Immature natural killer cell (primary cell): ENCODE data around the gene FNDC3A. TPM values are rescaled to one million over a fixed set of nuclear protein-coding genes. Genes with fewer than 3 reads are reported as not detected.
A peak's percentile ranks its signal among the peaks of the same experiment; 100 is the strongest.
"Not testable (repeated sequence)": the region's sequence is repeated elsewhere in the genome, so short reads cannot be mapped to it uniquely, and the experiment has no call there.

Experiments
- DNase-seq, 3 donors: peaks; one replicate each; pipeline ENCODE4 v3.0.0; 2022; ENCODE audit warnings: mixed read lengths in 1 of 3
- H3K27ac Mint-ChIP-seq, 6 donors: one replicate each; pipeline ENCODE4 v1.8.0; 2020; ENCODE audit warnings: mixed read lengths in 6 of 6, mild to moderate bottlenecking in 5 of 6, inconsistent platforms in 4 of 6, moderate library complexity in 3 of 6
- H3K27me3 Mint-ChIP-seq, 3 donors: one replicate each; pipeline ENCODE4 v1.8.0; 2020 to 2021; ENCODE audit warnings: low read depth in 3 of 3, mild to moderate bottlenecking in 3 of 3, mixed read lengths in 3 of 3, moderate library complexity in 3 of 3, inconsistent platforms in 1 of 3
- H3K36me3 Mint-ChIP-seq, 3 donors: one replicate each; pipeline ENCODE4 v1.8.0; 2020; ENCODE audit warnings: mixed read lengths in 3 of 3, inconsistent platforms in 2 of 3, mild to moderate bottlenecking in 2 of 3
- H3K4me1 Mint-ChIP-seq, 2 donors: one replicate each; pipeline ENCODE4 v1.8.0; 2020; ENCODE audit warnings: inconsistent platforms in 2 of 2, mild to moderate bottlenecking in 2 of 2, mixed read lengths in 2 of 2, moderate library complexity in 1 of 2
- H3K4me3 Mint-ChIP-seq, 5 donors: one replicate each; pipeline ENCODE4 v1.8.0; 2020; ENCODE audit warnings: mild to moderate bottlenecking in 5 of 5, mixed read lengths in 5 of 5, inconsistent platforms in 3 of 5, moderate library complexity in 3 of 5
- H3K9me3 Mint-ChIP-seq, 6 donors: one replicate each; pipeline ENCODE4 v1.8.0; 2020; ENCODE audit warnings: mild to moderate bottlenecking in 6 of 6, mixed read lengths in 6 of 6, inconsistent platforms in 4 of 6, moderate library complexity in 3 of 6
- polyA plus RNA-seq, 3 donors: library from polyadenylated mRNA; unstranded; fragments of 300-500 nt; fragmentation: Illumina TruSeq; gene quantifications; one replicate each; pipeline ENCODE4 v1.2.3, GENCODE V29; 2021

Gene FNDC3A
- polyA plus RNA-seq, 3 donors from 2014 or later = 3.5 to 8.1 (median 5.1) TPM

GRCh38 chr13:49061388-49061752 lies 85.7 kb downstream of the FNDC3A start:
- H3K4me1 Mint-ChIP-seq, DNase-seq, H3K9me3 Mint-ChIP-seq, H3K36me3 Mint-ChIP-seq, H3K27me3 Mint-ChIP-seq, H3K4me3 Mint-ChIP-seq, H3K27ac Mint-ChIP-seq: not testable (repeated sequence)

GRCh38 chr13:49062297-49062896 lies 86.7 kb downstream of the FNDC3A start:
- Mint-ChIP-seq H3K27ac (peak overlapping the region in 3 of 6 donors; percentile 1 to 36 (median 27)), H3K4me1 (peaks cover 3 to 8% of the 10 kb centered on the region in 2 donors)

GRCh38 chr13:49063011-49063410 lies 87.3 kb downstream of the FNDC3A start:
- Mint-ChIP-seq H3K4me1 (peaks cover 3 to 8% of the 10 kb centered on the region in 2 donors), H3K9me3 (no peaks in the 10 kb centered on the region), H3K27ac (no peak overlapping the region), H3K4me3 (no peak overlapping the region), H3K36me3 (peaks cover 0 to 7% (median 7%) of the 10 kb centered on the region in 3 donors), H3K27me3 (peaks cover 0 to 3% (median 2%) of the 10 kb centered on the region in 3 donors)
- DNase-seq = no peak

More at GRCh38 chr13:49062297-49062896, 86.7 kb downstream of the FNDC3A start:
- H3K4me3 Mint-ChIP-seq = no peak overlapping the region
- H3K9me3 Mint-ChIP-seq = no peaks in the 10 kb centered on the region
- H3K27me3 Mint-ChIP-seq = peaks cover 0 to 3% (median 2%) of the 10 kb centered on the region in 3 donors
- no peak for DNase-seq
- H3K36me3 Mint-ChIP-seq = peaks cover 0 to 7% (median 7%) of the 10 kb centered on the region in 3 donors

- H3K9me3 Mint-ChIP-seq = no peaks in the 10 kb centered on the region
- peaks cover 0 to 7% (median 7%) of the 10 kb centered on the region in 3 donors for H3K36me3 Mint-ChIP-seq
- peaks cover 0 to 3% (median 2%) of the 10 kb centered on the region in 3 donors for H3K27me3 Mint-ChIP-seq
- DNase-seq = no peak
- H3K4me3 Mint-ChIP-seq = no peak overlapping the region
- peaks cover 3 to 8% of the 10 kb centered on the region in 2 donors for H3K4me1 Mint-ChIP-seq
- no peak overlapping the region for H3K27ac Mint-ChIP-seq
Observed at GRCh38 chr13:49063497-49063896, 87.8 kb downstream of the FNDC3A start.

- Mint-ChIP-seq H3K27me3 (peaks cover 0 to 3% (median 2%) of the 10 kb centered on the region in 3 donors), H3K9me3 (no peaks in the 10 kb centered on the region), H3K36me3 (peaks cover 0 to 3% (median 0%) of the 10 kb centered on the region in 3 donors), H3K4me1 (peaks cover 3 to 8% of the 10 kb centered on the region in 2 donors), H3K27ac (peak overlapping the region in 1 of 6 donors; percentile 47), H3K4me3 (no peak overlapping the region)
- DNase-seq = no peak
Observed at GRCh38 chr13:49064476-49064875, 88.8 kb downstream of the FNDC3A start.

- no peak for DNase-seq
- Mint-ChIP-seq H3K9me3 (no peaks in the 10 kb centered on the region), H3K4me3 (no peak overlapping the region), H3K27ac (no peak overlapping the region), H3K27me3 (no peaks in the 10 kb centered on the region), H3K4me1 (peaks cover 3 to 8% of the 10 kb centered on the region in 2 donors), H3K36me3 (peaks cover 0 to 10% (median 4%) of the 10 kb centered on the region in 3 donors)
Observed at GRCh38 chr13:49066856-49067255, 91.1 kb downstream of the FNDC3A start.

GRCh38 chr13:49068498-49068897 lies 92.8 kb downstream of the FNDC3A start:
- peaks cover 0 to 10% (median 4%) of the 10 kb centered on the region in 3 donors for H3K36me3 Mint-ChIP-seq
- H3K27me3 Mint-ChIP-seq, DNase-seq, H3K9me3 Mint-ChIP-seq, H3K4me3 Mint-ChIP-seq, H3K27ac Mint-ChIP-seq, H3K4me1 Mint-ChIP-seq: not testable (repeated sequence)

- H3K4me1 Mint-ChIP-seq, H3K4me3 Mint-ChIP-seq, H3K27me3 Mint-ChIP-seq, DNase-seq, H3K9me3 Mint-ChIP-seq, H3K27ac Mint-ChIP-seq: not testable (repeated sequence)
- peaks cover 0 to 10% (median 4%) of the 10 kb centered on the region in 3 donors for H3K36me3 Mint-ChIP-seq
Observed at GRCh38 chr13:49070021-49070420, 94.3 kb downstream of the FNDC3A start.

- Mint-ChIP-seq H3K27me3 (no peaks in the 10 kb centered on the region), H3K36me3 (peaks cover 0 to 10% (median 4%) of the 10 kb centered on the region in 3 donors), H3K9me3 (no peaks in the 10 kb centered on the region), H3K4me1 (peaks cover 0 to 1% of the 10 kb centered on the region in 2 donors), H3K4me3 (no peak overlapping the region), H3K27ac (no peak overlapping the region)
- no peak for DNase-seq
Observed at GRCh38 chr13:49071341-49071937, 95.7 kb downstream of the FNDC3A start.

GRCh38 chr13:49082653-49083536 lies 107.2 kb downstream of the FNDC3A start:
- H3K27me3 Mint-ChIP-seq = peaks cover 0 to 1% (median 0%) of the 10 kb centered on the region in 3 donors
- H3K27ac Mint-ChIP-seq = peak overlapping the region in 1 of 6 donors; percentile 10
- H3K9me3 Mint-ChIP-seq = no peaks in the 10 kb centered on the region
- no peak overlapping the region for H3K4me3 Mint-ChIP-seq
- H3K4me1 Mint-ChIP-seq = no peaks in the 10 kb centered on the region
- peaks cover 4 to 14% (median 7%) of the 10 kb centered on the region in 3 donors for H3K36me3 Mint-ChIP-seq
- no peak for DNase-seq

GRCh38 chr13:49084961-49085360 lies 109.2 kb downstream of the FNDC3A start:
- Mint-ChIP-seq H3K36me3 (peaks cover 0 to 4% (median 2%) of the 10 kb centered on the region in 3 donors), H3K9me3 (no peaks in the 10 kb centered on the region), H3K4me1 (no peaks in the 10 kb centered on the region), H3K27me3 (no peaks in the 10 kb centered on the region), H3K27ac (no peak overlapping the region), H3K4me3 (no peak overlapping the region)
- no peak for DNase-seq

- DNase-seq = no peak
- Mint-ChIP-seq H3K4me3 (no peak overlapping the region), H3K36me3 (peaks cover 0 to 4% (median 2%) of the 10 kb centered on the region in 3 donors), H3K27ac (no peak overlapping the region), H3K27me3 (no peaks in the 10 kb centered on the region), H3K9me3 (no peaks in the 10 kb centered on the region), H3K4me1 (no peaks in the 10 kb centered on the region)
Observed at GRCh38 chr13:49086722-49087121, 111.0 kb downstream of the FNDC3A start.

GRCh38 chr13:49093376-49093775 lies 117.7 kb downstream of the FNDC3A start:
- Mint-ChIP-seq H3K27me3 (no peaks in the 10 kb centered on the region), H3K36me3 (peaks cover 0 to 3% (median 0%) of the 10 kb centered on the region in 3 donors), H3K9me3 (no peaks in the 10 kb centered on the region), H3K27ac (no peak overlapping the region), H3K4me3 (no peak overlapping the region), H3K4me1 (no peaks in the 10 kb centered on the region)
- no peak for DNase-seq

- Mint-ChIP-seq H3K4me3 (no peak overlapping the region), H3K4me1 (peaks cover 2 to 6% of the 10 kb centered on the region in 2 donors), H3K27ac (no peak overlapping the region), H3K27me3 (no peaks in the 10 kb centered on the region), H3K9me3 (no peaks in the 10 kb centered on the region), H3K36me3 (peaks cover 0 to 3% (median 0%) of the 10 kb centered on the region in 3 donors)
- DNase-seq = no peak
Observed at GRCh38 chr13:49097374-49097773, 121.7 kb downstream of the FNDC3A start.
